GM19193 (cell line): ENCODE measurements around the gene IGF1R.

Source experiments
- POLR2A ChIP-seq: IDR thresholded peaks from 4 replicates; pipeline ENCODE4 v1.6.1; 2011; ENCODE audit not compliant: insufficient read depth, insufficient read length; ENCODE audit errors: extremely low read depth

IGF1R gene

DNA sequence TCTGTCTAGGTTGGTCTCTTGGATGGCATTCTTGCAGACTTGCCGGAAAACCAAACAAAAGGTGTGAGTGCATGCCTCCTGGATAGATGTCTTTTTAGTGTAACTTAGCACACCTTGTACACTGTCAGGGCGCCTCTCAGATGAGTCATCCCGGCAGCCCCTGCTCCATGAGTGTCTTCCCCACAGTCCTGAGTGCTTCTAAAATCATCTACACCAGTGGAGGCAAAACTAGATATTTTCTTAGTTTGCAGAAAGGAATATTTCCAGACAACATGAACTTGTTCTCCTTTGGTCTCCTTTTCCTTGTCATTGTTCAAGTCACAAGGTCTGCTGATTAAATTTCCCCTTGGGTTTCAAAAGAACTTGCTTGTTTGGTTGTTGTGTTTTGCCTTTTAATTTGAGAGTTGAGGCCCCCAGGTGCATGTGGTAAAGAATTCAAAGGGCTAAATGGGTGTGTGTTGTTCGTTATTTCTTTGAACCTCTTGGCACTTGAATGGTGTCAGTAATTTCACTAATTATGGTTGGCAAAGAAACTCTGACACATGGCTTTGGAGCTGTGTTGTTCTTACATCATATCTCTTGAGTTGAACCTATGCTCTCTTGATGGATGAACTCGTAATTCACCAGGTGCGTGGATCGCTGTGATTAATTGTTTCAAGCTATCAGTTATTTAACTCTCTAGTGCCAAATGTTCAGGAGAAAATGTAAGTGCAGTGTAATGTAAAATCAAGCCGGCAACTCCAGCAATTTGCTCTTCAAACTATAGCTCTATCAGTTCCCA is 98.2 kb downstream of the IGF1R start:
- no peak for TF ChIP-seq POLR2A

GRCh38 chr15:98751767-98752166 is 103.4 kb downstream of the IGF1R start:
- TF ChIP-seq POLR2A, result no peak

DNA sequence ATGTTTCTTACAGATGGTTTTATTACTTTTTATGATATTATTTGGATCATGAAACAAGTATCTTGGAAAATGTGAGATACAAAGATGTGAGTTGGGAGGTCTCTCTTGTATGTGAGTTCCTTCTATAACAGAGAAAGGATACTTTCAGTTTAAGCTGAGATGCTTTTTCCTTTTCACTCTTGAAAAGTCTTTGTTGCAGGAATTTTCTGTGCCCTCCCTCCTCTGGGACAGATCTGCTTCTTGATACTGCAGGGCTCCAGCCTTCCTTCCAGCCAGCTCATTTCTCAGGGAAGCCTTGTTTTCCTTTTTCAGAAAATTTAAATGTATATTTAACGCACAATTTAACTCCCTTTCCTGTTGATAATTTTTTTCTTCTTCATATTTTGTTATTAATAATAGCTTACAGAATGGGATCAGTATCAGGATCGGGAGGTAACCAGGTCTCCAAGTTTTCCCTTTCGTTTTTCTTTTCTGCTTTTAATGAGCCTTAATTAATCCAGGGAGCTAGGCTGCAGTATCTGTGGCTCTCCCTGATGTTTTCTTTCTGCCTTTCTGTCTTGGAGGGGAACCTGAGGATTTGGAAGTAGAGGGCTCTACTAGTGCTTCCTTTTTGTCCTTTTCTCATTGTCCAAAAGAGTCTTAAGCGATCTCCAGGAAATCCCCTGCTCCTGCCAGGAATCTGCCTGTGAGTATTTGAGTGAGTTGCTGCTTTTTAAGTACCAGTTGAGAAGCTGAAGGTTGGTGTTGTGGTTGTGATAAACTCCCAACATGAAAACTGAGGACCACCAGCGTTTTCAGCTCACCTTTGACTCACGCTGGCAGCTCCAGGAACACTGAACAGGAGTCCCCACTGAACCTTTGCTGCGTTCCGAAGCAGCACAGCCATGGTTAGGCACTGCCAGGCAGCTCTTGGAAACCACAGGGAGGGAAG is 105.7 kb downstream of the IGF1R start:
- no peak for TF ChIP-seq POLR2A

GRCh38 chr15:98754657-98755022 is 106.3 kb downstream of the IGF1R start:
- no peak for TF ChIP-seq POLR2A

DNA sequence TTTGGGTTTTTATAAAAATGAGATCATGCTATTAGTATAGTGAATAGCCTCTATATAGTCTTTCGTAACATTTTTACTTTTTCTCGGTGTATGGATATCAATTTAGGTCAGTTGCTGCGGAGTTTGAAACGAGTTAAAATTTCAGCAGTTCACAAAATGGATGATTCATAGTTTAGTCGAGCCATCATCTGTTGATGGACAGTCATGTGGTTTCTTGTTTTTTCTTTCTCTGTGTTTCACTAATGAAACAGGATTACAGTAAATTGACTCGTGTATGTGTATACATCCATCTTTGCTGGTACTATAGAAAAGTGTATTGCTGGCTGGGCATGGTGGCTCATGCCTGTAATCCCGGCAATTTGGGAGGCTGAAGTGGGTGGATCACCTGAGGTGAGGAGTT is 106.8 kb downstream of the IGF1R start:
- no peak for TF ChIP-seq POLR2A

GRCh38 chr15:98755781-98756180 is 107.4 kb downstream of the IGF1R start:
- no peak for TF ChIP-seq POLR2A

DNA sequence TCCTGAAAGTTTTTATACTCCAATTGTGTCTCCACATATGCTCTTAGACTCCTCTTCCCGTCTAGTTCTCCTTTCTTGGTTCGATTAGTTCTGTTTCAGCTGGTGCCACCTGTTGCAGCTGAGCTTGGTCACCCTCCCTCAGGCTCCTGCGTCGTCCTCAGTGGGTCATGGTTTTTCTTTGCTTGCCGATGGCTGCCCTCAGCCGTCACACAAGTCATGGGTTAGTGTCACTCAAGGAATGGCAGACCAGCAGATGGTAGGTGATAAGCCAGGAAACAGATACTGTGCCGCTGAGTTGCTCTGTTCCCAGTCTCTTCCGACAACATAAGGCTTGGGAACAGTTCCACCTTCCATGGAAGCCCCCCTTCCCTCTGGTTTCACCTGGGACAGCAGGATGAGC is 109.9 kb downstream of the IGF1R start:
- TF ChIP-seq POLR2A, result no peak

- no peak for TF ChIP-seq POLR2A
These were observed 110.9 kb downstream of the IGF1R start for GRCh38 chr15:98759277-98759676.

- no peak for TF ChIP-seq POLR2A
These were observed 111.9 kb downstream of the IGF1R start for GRCh38 chr15:98760112-98760826.

DNA sequence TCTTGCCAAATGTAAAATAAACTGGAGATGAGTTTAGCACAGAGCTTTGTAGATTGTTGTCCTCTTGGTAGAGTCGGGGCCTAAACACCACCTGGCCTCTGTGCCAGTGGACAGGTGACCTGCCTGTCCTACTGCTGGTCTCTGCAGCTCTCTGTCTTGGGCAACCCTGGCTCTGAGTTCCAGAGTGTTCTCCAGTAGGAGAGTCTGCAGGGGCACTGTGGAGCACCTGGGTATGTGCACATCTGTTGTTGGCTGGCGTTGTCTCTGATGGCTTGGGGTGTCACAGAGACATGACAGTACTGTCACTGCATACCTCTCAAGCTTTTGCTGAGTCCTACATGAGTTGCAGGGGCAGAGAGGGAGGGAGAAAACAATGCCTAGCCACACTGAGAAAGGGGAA is 112.6 kb downstream of the IGF1R start:
- TF ChIP-seq POLR2A, result no peak

GRCh38 chr15:98763179-98763578 is 114.8 kb downstream of the IGF1R start:
- no peak for TF ChIP-seq POLR2A

GRCh38 chr15:98764291-98764690 is 116.0 kb downstream of the IGF1R start:
- no peak for TF ChIP-seq POLR2A

GRCh38 chr15:98765610-98766009 is 117.3 kb downstream of the IGF1R start:
- TF ChIP-seq POLR2A, result no peak

- no peak for TF ChIP-seq POLR2A
These were observed 119.4 kb downstream of the IGF1R start for GRCh38 chr15:98767692-98768091.

DNA sequence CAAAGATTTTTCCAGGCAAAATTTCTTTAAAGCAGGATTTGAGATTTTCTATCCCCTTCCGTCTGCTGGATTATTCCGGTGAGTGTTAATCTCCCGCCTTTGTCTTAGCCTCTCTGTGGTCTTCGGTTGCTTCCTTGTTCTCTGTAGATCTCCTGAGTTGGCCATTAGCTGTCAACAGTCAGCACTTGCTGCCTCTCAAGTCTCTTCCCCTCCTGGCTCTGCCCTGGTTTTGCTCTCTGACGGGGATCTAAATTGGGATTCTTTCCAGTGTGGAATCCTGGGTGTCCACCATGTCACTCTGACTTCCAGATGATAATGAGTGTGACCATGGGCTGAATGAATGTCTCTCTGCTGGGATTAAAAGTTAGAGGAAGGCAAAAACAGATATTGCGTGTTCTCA is 121.5 kb downstream of the IGF1R start:
- no peak for TF ChIP-seq POLR2A
